ENCODE results near the gene DGKI. TPM values are rescaled to one million over a fixed set of nuclear protein-coding genes. Genes with fewer than 3 reads are reported as not detected.

DGKI gene
- total RNA-seq, 1 experiment from 2014 or later = 3.1 TPM

GRCh38 chr7:137658190-137658900 lies 188.4 kb downstream of the DGKI start:
- in situ Hi-C loops (cut with HindIII; ENCODE audit: low pct_unique_long_range_greater_than_20kb, low sequenced_read_pairs) = no loop called here
- no peak for DNase-seq (ENCODE audit: low read depth, low spot score)

- in situ Hi-C loops (cut with HindIII; ENCODE audit: low pct_unique_long_range_greater_than_20kb, low sequenced_read_pairs) = no loop called here
- DNase-seq (ENCODE audit: low read depth, low spot score) = no peak
Observed at GRCh38 chr7:137657476-137658189, 189.1 kb downstream of the DGKI start.

GRCh38 chr7:137656850-137657232 lies 189.9 kb downstream of the DGKI start:
- DNase-seq (ENCODE audit: low read depth, low spot score) = peak; percentile 41
- in situ Hi-C loops (cut with HindIII; ENCODE audit: low pct_unique_long_range_greater_than_20kb, low sequenced_read_pairs) = no loop called here

- peak; percentile 88 for DNase-seq (ENCODE audit: low read depth, low spot score)
- in situ Hi-C loops (cut with HindIII; ENCODE audit: low pct_unique_long_range_greater_than_20kb, low sequenced_read_pairs) = no loop called here
Observed at GRCh38 chr7:137656227-137656849, 190.4 kb downstream of the DGKI start.

GRCh38 chr7:137655804-137656203 lies 191.0 kb downstream of the DGKI start:
- in situ Hi-C loops (cut with HindIII; ENCODE audit: low pct_unique_long_range_greater_than_20kb, low sequenced_read_pairs) = no loop called here
- no peak for DNase-seq (ENCODE audit: low read depth, low spot score)

- DNase-seq (ENCODE audit: low read depth, low spot score) = no peak
- in situ Hi-C loops (cut with HindIII; ENCODE audit: low pct_unique_long_range_greater_than_20kb, low sequenced_read_pairs) = no loop called here
Observed at GRCh38 chr7:137652721-137653120, 194.1 kb downstream of the DGKI start.

GRCh38 chr7:137647905-137648565 lies 198.7 kb downstream of the DGKI start:
- in situ Hi-C loops (cut with HindIII; ENCODE audit: low pct_unique_long_range_greater_than_20kb, low sequenced_read_pairs) = no loop called here
- no peak for DNase-seq (ENCODE audit: low read depth, low spot score)

GRCh38 chr7:137642472-137642871 lies 204.3 kb downstream of the DGKI start:
- in situ Hi-C loops (cut with HindIII; ENCODE audit: low pct_unique_long_range_greater_than_20kb, low sequenced_read_pairs) = no loop called here
- peak; percentile 82 for DNase-seq (ENCODE audit: low read depth, low spot score)

- in situ Hi-C loops (cut with HindIII; ENCODE audit: low pct_unique_long_range_greater_than_20kb, low sequenced_read_pairs) = no loop called here
- peak; percentile 85 for DNase-seq (ENCODE audit: low read depth, low spot score)
Observed at GRCh38 chr7:137642031-137642430, 204.7 kb downstream of the DGKI start.

GRCh38 chr7:137636376-137636775 lies 210.4 kb downstream of the DGKI start:
- in situ Hi-C loops (cut with HindIII; ENCODE audit: low pct_unique_long_range_greater_than_20kb, low sequenced_read_pairs) = no loop called here
- DNase-seq (ENCODE audit: low read depth, low spot score) = no peak

GRCh38 chr7:137635874-137636273 lies 210.9 kb downstream of the DGKI start:
- DNase-seq (ENCODE audit: low read depth, low spot score) = no peak
- in situ Hi-C loops (cut with HindIII; ENCODE audit: low pct_unique_long_range_greater_than_20kb, low sequenced_read_pairs) = no loop called here

GRCh38 chr7:137635132-137635531 lies 211.6 kb downstream of the DGKI start:
- in situ Hi-C loops (cut with HindIII; ENCODE audit: low pct_unique_long_range_greater_than_20kb, low sequenced_read_pairs) = no loop called here
- no peak for DNase-seq (ENCODE audit: low read depth, low spot score)

- no peak for DNase-seq (ENCODE audit: low read depth, low spot score)
- in situ Hi-C loops (cut with HindIII; ENCODE audit: low pct_unique_long_range_greater_than_20kb, low sequenced_read_pairs) = no loop called here
Observed at GRCh38 chr7:137634356-137634755, 212.4 kb downstream of the DGKI start.

GRCh38 chr7:137633133-137633532 lies 213.6 kb downstream of the DGKI start:
- no peak for DNase-seq (ENCODE audit: low read depth, low spot score)
- in situ Hi-C loops (cut with HindIII; ENCODE audit: low pct_unique_long_range_greater_than_20kb, low sequenced_read_pairs) = no loop called here

GRCh38 chr7:137628216-137628615 lies 218.6 kb downstream of the DGKI start:
- in situ Hi-C loops (cut with HindIII; ENCODE audit: low pct_unique_long_range_greater_than_20kb, low sequenced_read_pairs) = no loop called here
- DNase-seq (ENCODE audit: low read depth, low spot score) = peak; percentile 62

GRCh38 chr7:137626469-137627067 lies 220.2 kb downstream of the DGKI start:
- in situ Hi-C loops (cut with HindIII; ENCODE audit: low pct_unique_long_range_greater_than_20kb, low sequenced_read_pairs) = no loop called here

GRCh38 chr7:137625197-137625596 lies 221.6 kb downstream of the DGKI start:
- in situ Hi-C loops (cut with HindIII; ENCODE audit: low pct_unique_long_range_greater_than_20kb, low sequenced_read_pairs) = no loop called here
- peak; percentile 26 for DNase-seq (ENCODE audit: low read depth, low spot score)

More at GRCh38 chr7:137626469-137627067, 220.2 kb downstream of the DGKI start:
- peak; percentile 88 for DNase-seq (ENCODE audit: low read depth, low spot score)

- in situ Hi-C loops (cut with HindIII; ENCODE audit: low pct_unique_long_range_greater_than_20kb, low sequenced_read_pairs) = no loop called here
- no peak for DNase-seq (ENCODE audit: low read depth, low spot score)
Observed at GRCh38 chr7:137619181-137619580, 227.6 kb downstream of the DGKI start.

All from SK-MEL-5 (cell line).